Muscle of leg (tissue), 11 donors: ENCODE results near the gene KCNMA1. TPM values are rescaled to one million over a fixed set of nuclear protein-coding genes. Genes with fewer than 3 reads are reported as not detected.

Experiments used
- DNase-seq: peaks from one replicate; pipeline ENCODE4 v3.0.0; 2013
- H3K27ac ChIP-seq: one replicate; pipeline ENCODE4 v1.5.1; 2013; ENCODE audit warnings: mild to moderate bottlenecking, low read length, control low read depth
- H3K27me3 ChIP-seq: one replicate; pipeline ENCODE4 v1.6.1; 2013; ENCODE audit warnings: low read length; ENCODE audit not compliant: control insufficient read depth, insufficient read depth
- H3K36me3 ChIP-seq: one replicate; pipeline ENCODE4 v1.6.1; 2013; ENCODE audit warnings: low read length; ENCODE audit not compliant: control insufficient read depth, insufficient read depth
- H3K4me1 ChIP-seq: one replicate; pipeline ENCODE4 v1.6.1; 2013; ENCODE audit warnings: low read length; ENCODE audit not compliant: control insufficient read depth, insufficient read depth
- H3K4me3 ChIP-seq: one replicate; pipeline ENCODE4 v1.5.1; 2013; ENCODE audit warnings: low read length, control low read depth
- H3K9me3 ChIP-seq: replicated peaks from 2 replicates; pipeline ENCODE4 v1.6.1; 2013; ENCODE audit warnings: low read depth, low read length; ENCODE audit not compliant: control insufficient read depth
- WGBS: methylation state at CpG from one replicate; pipeline ENCODE4 v1.1.5; 2013; ENCODE audit warnings: missing lambda C conversion rate; ENCODE audit not compliant: insufficient coverage; 5-methylcytosine and 5-hydroxymethylcytosine counted together
- polyA plus RNA-seq, 8 donors: library from polyadenylated mRNA; unstranded; fragments of 120-200 nt; gene quantifications; one replicate each; pipeline versions ENCODE4 v1.2.1 to v1.2.3, GENCODE V29; 2013; ENCODE audit warnings: inconsistent platforms in 1 of 8, low replicate concordance in 1 of 8; ENCODE audit not compliant: insufficient read length in 8 of 8, insufficient read depth in 1 of 8
- total RNA-seq: library from RNA; stranded (reverse); fragments of 120-200 nt; gene quantifications from one replicate; pipeline ENCODE4 v1.2.4, GENCODE V29; 2013

KCNMA1 gene
- total and polyA plus RNA-seq, 9 donors, result 12.7 to 23.3 (median 18.2) TPM

DNA sequence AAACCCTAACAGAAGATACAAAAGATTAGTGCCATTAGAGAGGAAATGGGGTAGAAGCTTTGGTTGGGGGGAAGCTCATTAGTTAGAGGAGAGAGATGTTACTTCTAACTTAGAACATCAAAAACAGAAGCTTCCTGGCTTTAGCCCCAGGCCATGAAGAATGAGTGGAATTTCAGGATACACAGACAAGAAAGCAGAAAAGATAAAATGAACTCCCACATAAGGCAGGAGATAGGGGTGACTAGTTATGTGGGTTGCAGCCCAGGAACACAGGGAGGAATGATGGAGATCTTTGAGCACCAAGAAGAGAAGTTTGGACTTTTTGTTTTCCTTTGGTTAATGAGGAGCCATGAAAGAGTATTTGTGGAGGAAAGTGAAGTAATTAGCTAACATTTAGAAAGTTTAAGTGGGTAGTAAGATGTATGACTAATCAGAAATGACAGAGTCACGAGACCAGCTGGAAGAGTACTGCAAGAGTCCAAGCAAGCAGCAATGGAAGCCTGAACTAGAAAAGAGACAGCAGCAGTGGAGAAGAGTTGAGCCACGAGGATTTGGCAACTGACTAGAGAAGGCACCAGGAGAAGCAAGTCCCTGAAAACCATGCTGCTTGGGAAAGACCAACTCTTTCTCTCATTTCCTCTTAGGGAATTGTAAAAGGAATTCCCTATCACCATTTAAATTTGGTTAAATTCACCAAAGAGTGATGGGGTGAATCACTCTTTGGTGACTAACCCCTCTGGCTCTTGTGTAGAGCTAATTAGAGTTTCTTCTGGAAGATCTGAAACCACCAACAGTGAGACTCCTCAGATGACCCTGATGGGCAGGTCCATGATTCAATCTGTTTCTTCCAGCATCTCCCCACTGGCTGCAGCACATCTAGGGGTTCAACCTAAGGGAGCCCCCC, 131.9 kb downstream of the KCNMA1 start:
- Histone ChIP-seq H3K36me3 (no peaks in the 10 kb centered on the region), H3K27ac (peak overlapping the region; percentile 29), H3K4me3 (no peak overlapping the region), H3K9me3 (no peaks in the 10 kb centered on the region), H3K4me1 (peaks cover 20% of the 10 kb centered on the region), H3K27me3 (peaks cover 3% of the 10 kb centered on the region)
- WGBS, result 80% methylated on average over 1 of the region's 2 CpGs
- DNase-seq, result no peak

DNA sequence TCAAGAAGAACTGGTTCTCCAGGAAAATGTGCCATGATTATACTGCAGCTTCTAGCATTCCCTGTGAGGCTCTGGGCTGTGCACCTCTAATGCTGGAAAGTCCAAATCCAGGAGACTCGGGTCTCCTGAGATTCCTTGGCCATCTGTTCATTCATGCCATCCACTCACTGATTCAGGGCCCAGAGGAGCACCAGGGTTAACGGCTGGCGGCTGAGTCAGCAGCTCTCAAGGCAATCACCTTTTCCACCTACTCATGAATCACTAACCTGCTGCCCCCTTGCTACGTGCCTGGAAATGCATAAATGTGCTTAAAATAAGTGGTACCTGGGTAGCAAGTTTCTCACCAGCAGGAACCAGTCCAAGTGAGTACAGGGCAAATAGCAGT, 132.7 kb downstream of the KCNMA1 start:
- Histone ChIP-seq H3K9me3 (no peaks in the 10 kb centered on the region), H3K27me3 (peaks cover 3% of the 10 kb centered on the region), H3K4me3 (no peak overlapping the region), H3K36me3 (no peaks in the 10 kb centered on the region), H3K4me1 (peaks cover 20% of the 10 kb centered on the region), H3K27ac (no peak overlapping the region)
- WGBS, result 43% methylated on average over 1 of the region's 4 CpGs
- DNase-seq, result no peak

DNA sequence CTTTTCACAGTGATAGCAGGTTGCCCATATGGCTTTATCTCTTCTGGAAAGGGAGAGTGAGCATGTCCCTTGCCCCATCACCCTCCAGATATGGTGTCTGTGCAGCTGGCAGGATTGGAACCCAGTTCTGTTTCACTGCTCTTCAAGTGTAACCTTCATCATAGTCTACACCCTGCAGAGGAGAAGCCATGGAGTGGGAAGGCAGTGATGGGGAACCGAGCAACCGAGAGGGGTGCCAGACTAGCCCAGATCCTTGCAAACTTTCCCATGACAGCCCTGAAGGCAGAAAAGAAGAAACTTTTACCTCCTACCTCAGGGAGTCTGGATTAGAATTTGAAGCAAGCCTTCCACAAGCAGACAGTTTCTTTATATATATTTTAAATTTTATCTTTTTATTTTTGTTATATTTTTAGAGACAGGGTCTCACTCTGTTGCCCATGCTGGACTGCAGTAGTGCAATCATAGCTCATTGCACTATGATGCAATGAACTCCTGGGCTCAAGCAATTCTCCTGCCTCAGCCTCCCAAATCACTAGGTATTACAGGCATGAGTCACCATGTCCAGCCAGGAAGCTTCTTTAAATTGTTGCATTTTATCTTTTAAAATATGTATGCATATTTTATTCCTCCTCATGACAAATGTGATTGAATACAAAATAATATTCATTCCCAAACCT, 133.3 kb downstream of the KCNMA1 start:
- Histone ChIP-seq H3K27me3 (peaks cover 3% of the 10 kb centered on the region), H3K4me3 (no peak overlapping the region), H3K36me3 (no peaks in the 10 kb centered on the region), H3K27ac (no peak overlapping the region), H3K4me1 (peaks cover 20% of the 10 kb centered on the region), H3K9me3 (no peaks in the 10 kb centered on the region)
- no peak for DNase-seq
- no CpG with 5 or more reads among the region's 2 CpGs for WGBS

DNA sequence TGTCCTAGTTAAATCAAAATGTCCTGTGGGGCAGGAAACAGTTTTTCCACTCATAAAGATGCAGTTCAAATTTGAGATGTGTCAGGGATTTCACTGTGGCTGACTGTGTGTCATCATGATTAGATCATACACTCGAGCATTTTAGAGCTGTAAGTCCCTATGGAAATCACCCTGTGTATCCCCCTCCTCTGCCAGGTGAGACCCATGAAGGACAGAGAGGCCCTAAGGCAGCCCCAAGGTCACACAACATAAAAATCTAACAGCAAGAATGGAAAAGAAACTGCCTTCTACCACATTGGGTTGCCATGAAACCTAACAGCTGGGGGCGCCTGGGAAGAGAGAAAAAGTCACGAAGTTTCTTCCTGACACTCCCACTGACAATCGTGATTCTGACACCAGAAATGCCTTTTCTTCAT, 135.8 kb downstream of the KCNMA1 start:
- no CpG with 5 or more reads among the region's 4 CpGs for WGBS
- H3K9me3 ChIP-seq, result no peaks in the 10 kb centered on the region
- no peaks in the 10 kb centered on the region for H3K36me3 ChIP-seq
- H3K27me3 ChIP-seq, result peaks cover 3% of the 10 kb centered on the region
- H3K27ac ChIP-seq, result no peak overlapping the region
- peaks cover 15% of the 10 kb centered on the region for H3K4me1 ChIP-seq
- H3K4me3 ChIP-seq, result no peak overlapping the region
- DNase-seq, result no peak

DNA sequence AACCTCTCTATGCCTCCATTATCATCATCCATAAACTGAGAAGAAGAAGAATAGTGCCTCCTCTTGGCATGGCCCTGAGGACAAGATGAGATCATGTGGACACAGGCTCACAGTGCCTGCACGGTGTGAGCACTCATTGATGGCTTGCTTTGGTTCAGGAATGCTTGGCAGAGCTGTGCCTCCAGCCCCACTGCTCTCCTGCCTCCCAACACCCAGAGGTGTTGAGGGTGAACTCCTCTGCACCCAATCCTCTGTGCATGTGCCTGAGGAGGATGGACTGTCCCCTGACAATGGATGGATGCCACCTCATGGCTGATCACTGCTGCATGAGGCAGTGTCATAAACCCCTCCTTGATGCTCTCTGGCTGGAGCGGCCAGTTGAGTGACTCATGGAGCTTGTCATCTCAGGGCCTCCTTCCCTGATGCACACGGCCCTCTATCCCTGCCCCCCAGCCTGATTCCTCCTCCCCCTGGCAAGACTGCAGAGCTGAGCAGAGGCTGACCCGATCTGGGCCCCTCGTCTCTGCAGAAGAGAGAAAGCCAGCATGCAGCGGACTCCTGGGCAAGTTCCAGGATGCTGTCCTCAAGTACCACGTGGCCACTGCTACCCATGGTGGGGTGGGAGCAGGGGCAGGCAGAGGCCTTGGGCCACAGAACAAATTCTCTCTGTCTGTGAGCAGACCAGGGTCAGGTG, 136.3 kb downstream of the KCNMA1 start:
- no peak overlapping the region for H3K4me3 ChIP-seq
- 25% methylated on average over 6 of the region's 7 CpGs for WGBS
- peaks cover 13% of the 10 kb centered on the region for H3K4me1 ChIP-seq
- H3K27ac ChIP-seq, result no peak overlapping the region
- H3K27me3 ChIP-seq, result peaks cover 3% of the 10 kb centered on the region
- peak; percentile 84 for DNase-seq
- no peaks in the 10 kb centered on the region for H3K9me3 ChIP-seq
- no peaks in the 10 kb centered on the region for H3K36me3 ChIP-seq

DNA sequence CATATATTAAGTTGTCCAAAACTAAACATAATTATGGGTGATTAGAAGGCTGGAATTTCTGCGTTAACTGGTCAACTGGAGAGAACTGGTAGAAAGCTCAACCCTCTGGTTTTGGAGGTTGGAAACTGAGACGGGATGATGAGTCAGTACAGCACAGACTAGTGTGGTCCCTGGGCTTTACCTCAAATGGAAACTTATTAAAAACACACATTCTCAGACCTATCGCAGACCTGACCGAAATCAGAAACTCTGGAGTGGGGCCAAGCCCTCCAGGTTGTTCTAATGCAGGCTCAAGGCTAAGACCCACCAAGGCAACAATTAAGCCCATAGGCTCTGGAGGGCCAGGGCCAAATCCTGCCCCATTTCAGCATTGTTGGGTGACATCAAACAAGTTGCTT, 136.9 kb downstream of the KCNMA1 start:
- Histone ChIP-seq H3K9me3 (no peaks in the 10 kb centered on the region), H3K36me3 (no peaks in the 10 kb centered on the region), H3K4me1 (peaks cover 11% of the 10 kb centered on the region), H3K27ac (no peak overlapping the region), H3K27me3 (peaks cover 3% of the 10 kb centered on the region), H3K4me3 (no peak overlapping the region)
- no peak for DNase-seq
- 88% methylated on average over 2 of the region's 4 CpGs for WGBS

DNA sequence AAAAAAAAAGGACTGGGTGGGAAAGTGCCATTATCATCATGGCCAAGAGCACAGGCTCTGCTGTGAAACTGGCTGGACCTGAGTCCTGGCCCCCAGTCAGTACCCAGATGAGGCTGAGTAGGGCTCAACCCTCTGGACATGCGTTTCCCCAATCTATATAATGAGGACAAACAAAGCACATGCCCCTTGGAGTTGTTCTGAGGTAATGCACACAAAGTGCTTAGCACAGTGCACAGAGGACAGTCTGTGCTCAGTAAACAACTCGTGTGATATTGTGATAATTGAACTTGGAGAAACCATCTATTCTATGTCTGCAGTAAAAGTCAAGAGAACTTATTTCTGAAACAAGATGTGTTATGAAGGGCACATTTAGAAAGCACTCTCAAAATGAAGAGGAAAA, 138.8 kb downstream of the KCNMA1 start:
- WGBS, result 100% methylated on average over 1 of the region's 2 CpGs
- DNase-seq, result no peak
- Histone ChIP-seq H3K36me3 (no peaks in the 10 kb centered on the region), H3K9me3 (no peaks in the 10 kb centered on the region), H3K27ac (no peak overlapping the region), H3K27me3 (no peaks in the 10 kb centered on the region), H3K4me3 (no peak overlapping the region), H3K4me1 (peaks cover 17% of the 10 kb centered on the region)

DNA sequence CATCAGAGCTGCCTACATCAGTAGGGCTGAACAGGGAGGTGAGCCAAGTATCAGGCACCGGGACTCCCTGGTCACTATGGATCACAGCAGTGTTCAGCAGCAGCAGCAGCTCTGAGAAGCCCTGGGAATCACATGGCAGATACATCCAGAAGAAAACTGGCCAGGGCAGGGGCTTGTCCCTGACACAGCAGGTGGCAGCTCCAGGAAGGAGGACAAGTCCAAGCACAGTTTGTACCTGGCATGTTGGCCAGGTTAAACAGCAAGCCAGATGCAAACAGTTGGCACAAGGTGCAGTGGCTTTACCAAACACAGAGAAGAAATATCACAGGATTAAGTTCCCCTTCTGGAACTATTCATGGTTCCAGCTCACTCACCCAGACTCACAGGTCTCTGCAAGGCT, 139.4 kb downstream of the KCNMA1 start:
- peaks cover 22% of the 10 kb centered on the region for H3K4me1 ChIP-seq
- H3K9me3 ChIP-seq, result no peaks in the 10 kb centered on the region
- no peak for DNase-seq
- H3K27ac ChIP-seq, result no peak overlapping the region
- H3K36me3 ChIP-seq, result no peaks in the 10 kb centered on the region
- 25% methylated on average over 1 of the region's 1 CpG for WGBS
- no peaks in the 10 kb centered on the region for H3K27me3 ChIP-seq
- no peak overlapping the region for H3K4me3 ChIP-seq

DNA sequence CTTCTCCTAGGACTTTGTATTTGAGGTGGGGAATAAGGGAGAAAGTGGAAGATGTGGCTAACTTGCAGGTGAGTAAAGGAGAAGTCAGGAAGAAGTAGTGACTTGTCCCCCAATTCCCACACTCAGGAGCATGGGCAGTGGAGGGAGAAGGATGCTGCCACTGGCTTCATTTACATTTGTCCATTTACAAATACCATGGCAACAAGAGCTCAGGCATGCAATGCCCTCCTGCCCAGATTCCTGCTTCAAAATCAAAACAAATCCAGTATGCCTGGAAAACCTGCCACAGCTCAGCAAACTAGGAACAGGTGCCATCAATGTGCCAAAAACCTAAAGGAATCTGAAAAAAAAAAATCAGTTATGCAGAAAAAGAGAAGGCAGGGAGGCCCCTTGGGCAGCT, 139.9 kb downstream of the KCNMA1 start:
- Histone ChIP-seq H3K36me3 (no peaks in the 10 kb centered on the region), H3K27me3 (no peaks in the 10 kb centered on the region), H3K27ac (no peak overlapping the region), H3K4me1 (peaks cover 27% of the 10 kb centered on the region), H3K4me3 (no peak overlapping the region), H3K9me3 (no peaks in the 10 kb centered on the region)
- no peak for DNase-seq

DNA sequence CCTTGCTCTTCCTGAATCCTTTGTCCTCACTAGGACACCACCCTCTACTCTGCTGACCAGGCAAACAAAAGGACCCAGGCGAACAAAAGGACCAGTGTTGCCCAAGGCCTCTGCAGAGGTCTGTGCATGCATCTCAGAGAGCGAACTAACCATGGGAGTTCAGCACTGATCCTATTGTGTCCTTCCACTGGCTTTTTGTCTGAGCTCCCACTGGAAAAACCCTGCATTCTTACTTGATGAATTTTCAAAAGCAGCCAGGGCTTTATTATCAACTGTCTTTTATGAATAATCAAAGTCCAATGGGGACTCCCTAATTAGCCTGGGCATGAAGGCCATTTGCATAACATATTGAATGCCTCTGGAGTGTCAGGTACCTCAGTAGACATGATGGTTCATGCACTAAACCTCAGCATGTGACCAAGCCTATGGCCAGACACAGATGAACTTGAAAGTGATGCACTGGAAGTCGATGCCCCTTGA, 140.6 kb downstream of the KCNMA1 start:
- 98% methylated on average over 3 of the region's 3 CpGs for WGBS
- Histone ChIP-seq H3K27ac (no peak overlapping the region), H3K4me1 (peaks cover 33% of the 10 kb centered on the region), H3K36me3 (no peaks in the 10 kb centered on the region), H3K9me3 (no peaks in the 10 kb centered on the region), H3K4me3 (no peak overlapping the region), H3K27me3 (no peaks in the 10 kb centered on the region)
- DNase-seq, result no peak
